Keratinocyte (primary cell): ENCODE measurements around the gene EP300.

Experiments used
- CTCF ChIP-seq, 3 experiments: IDR thresholded peaks in 1 of 3; conservative IDR thresholded peaks in 1 of 3; optimal IDR thresholded peaks in 1 of 3; 2 replicates in 2 of 3; 3 replicates in 1 of 3; pipeline versions ENCODE3 to v1.5.1; 2011; ENCODE audit warnings: low read length in 3 of 3, mild to moderate bottlenecking in 3 of 3, moderate library complexity in 2 of 3, control low read depth in 1 of 3, inconsistent platforms in 1 of 3; ENCODE audit not compliant: insufficient read depth in 2 of 3; ENCODE audit errors: extremely low read depth in 1 of 3
- EZH2 ChIP-seq: IDR thresholded peaks from one replicate; pipeline ENCODE4 v1.6.1; 2012; ENCODE audit warnings: inconsistent platforms, mild to moderate bottlenecking, low read length, moderate library complexity

- TF ChIP-seq CTCF (optimal IDR thresholded peaks at IDR 0.05 in 1 of 3, IDR thresholded peaks at IDR 0.05 in 1 of 3, conservative IDR thresholded peaks at IDR 0.05 in 1 of 3; ENCODE audit: extremely low read depth in 1 of 3, insufficient read depth in 2 of 3, low read length in 3 of 3) (no peak), EZH2 (no peak)
Measured at GRCh38 chr22:41146573-41146972, 54.2 kb downstream of the EP300 start.
